GM12878 (cell line): ENCODE data around the gene SNX17. TPM values are rescaled to one million over a fixed set of nuclear protein-coding genes. Genes with fewer than 3 reads are reported as not detected.

Experiments
- ATAC-seq: fragments of 200-7000 bp; cut with Tn5 transposase; 3 replicates; pipeline ENCODE4 v1.9.1; 2020; ENCODE audit warnings: mild to moderate bottlenecking, moderate library complexity
- BruUV-seq: library from RNA; stranded (reverse); fragments of 400-500 nt; replicated peaks from 2 replicates; lab custom pipeline; 2021; lab: Mats Ljungman, UMichigan
- CTCF ChIA-PET: fragments of 300-600 bp; sonication (Branson Sonifier 250); formaldehyde crosslinking; extraction: SDS; loops from one replicate; lab custom pipeline; 2021; ENCODE audit warnings: inconsistent platforms; lab: Yijun Ruan, JAX
- POLR2A ChIA-PET: fragments of 350-600 bp; formaldehyde crosslinking; extraction: SDS; loops from one replicate; lab custom pipeline; 2021; ENCODE audit warnings: inconsistent platforms; lab: Charles Lee
- RAD21 ChIA-PET: fragments of 300-600 bp; sonication (Branson Sonifier 250); formaldehyde crosslinking; loops from one replicate; lab custom pipeline; 2023; ENCODE audit warnings: antibody characterized with exemption; ENCODE audit not compliant: unreplicated experiment; lab: Charles Lee
- SMC1A ChIA-PET: fragments of 300-600 bp; sonication (Branson Sonifier 250); formaldehyde crosslinking; loops from one replicate; lab custom pipeline; 2023; ENCODE audit not compliant: unreplicated experiment, uncharacterized antibody; lab: Charles Lee
- DNase-seq: peaks from one replicate; pipeline ENCODE4 v3.0.0-alpha.2; 2011; ENCODE audit warnings: low read depth, low spot score
- FAIRE-seq: peaks from 3 replicates; lab custom pipeline; 2011; peaks lifted over from hg19 to GRCh38; lab: Jason Lieb, UNC
- H2AFZ ChIP-seq: 2 replicates; pipeline ENCODE4 v1.6.0; 2011; ENCODE audit warnings: low read depth, low read length, control low read depth; ENCODE audit not compliant: control insufficient read depth
- H3K27ac ChIP-seq: 2 replicates; pipeline ENCODE4 v1.5.1; 2011; ENCODE audit warnings: control low read depth; ENCODE audit not compliant: control insufficient read depth, insufficient read depth
- H3K27me3 ChIP-seq, 2 experiments: replicated peaks in 1 of 2; 2 replicates each; pipeline versions ENCODE4 v1.6.0 to v1.6.1; 2011; ENCODE audit warnings: low read length in 1 of 2; ENCODE audit not compliant: control insufficient read depth in 2 of 2, insufficient read depth in 2 of 2
- H3K36me3 ChIP-seq, 2 experiments: 2 replicates each; pipeline ENCODE4 v1.5.1; 2011; ENCODE audit warnings: low read length in 1 of 2; ENCODE audit not compliant: control insufficient read depth in 2 of 2, insufficient read depth in 2 of 2
- H3K4me1 ChIP-seq: 2 replicates; pipeline ENCODE4 v1.6.1; 2011; ENCODE audit warnings: mild to moderate bottlenecking, low read length, moderate library complexity, mixed read lengths; ENCODE audit not compliant: control insufficient read depth, insufficient read depth
- H3K4me2 ChIP-seq: 2 replicates; pipeline ENCODE4 v1.6.0; 2011; ENCODE audit warnings: control low read depth; ENCODE audit not compliant: control insufficient read depth, insufficient read depth
- H3K4me3 ChIP-seq: fragments of 200-600 bp; sonication (generic); 2 replicates; pipeline ENCODE4 v1.5.1; 2016
- H3K79me2 ChIP-seq: 2 replicates; pipeline ENCODE4 v1.6.0; 2011; ENCODE audit warnings: low read length; ENCODE audit not compliant: control insufficient read depth, insufficient read depth
- H3K9ac ChIP-seq: 2 replicates; pipeline ENCODE4 v1.8.0; 2011; ENCODE audit warnings: low read length, control low read depth, mixed read lengths; ENCODE audit not compliant: control insufficient read depth, insufficient read depth
- H3K9me3 ChIP-seq: replicated peaks from 3 replicates; pipeline ENCODE4 v1.5.1; 2011; ENCODE audit warnings: mild to moderate bottlenecking, low read length; ENCODE audit not compliant: control insufficient read depth, insufficient read depth
- H4K20me1 ChIP-seq: 2 replicates; pipeline ENCODE4 v1.6.0; 2011; ENCODE audit not compliant: control insufficient read depth, insufficient read depth
- GATAD2B ChIP-seq: fragments of 450-650 bp; conservative IDR thresholded peaks from 2 replicates; pipeline ENCODE4 v1.6.1; 2017; ENCODE audit warnings: low read depth, mild to moderate bottlenecking, moderate library complexity
- IRF4 ChIP-seq: IDR thresholded peaks from 2 replicates; pipeline ENCODE4 v1.6.1; 2011; ENCODE audit warnings: low read depth, low read length
- KLF5 ChIP-seq: fragments of 450-650 bp; IDR thresholded peaks from 2 replicates; pipeline ENCODE4 v1.6.1; 2014; ENCODE audit warnings: mild to moderate bottlenecking; ENCODE audit not compliant: partially characterized antibody
- MXI1 ChIP-seq: fragments of 150-350 bp; IDR thresholded peaks from 2 replicates; pipeline ENCODE4 v1.6.1; 2011; ENCODE audit warnings: low read depth, mild to moderate bottlenecking, inconsistent platforms, low read length, improper control_type of control experiment
- ZNF217 ChIP-seq: fragments of 450-650 bp; IDR thresholded peaks from 2 replicates; pipeline ENCODE4 v1.6.1; 2017; ENCODE audit warnings: antibody characterized with exemption, mild to moderate bottlenecking
- WGBS: methylation state at CpG from one replicate; pipeline ENCODE4 v1.1.6; 2016; ENCODE audit warnings: low lambda C conversion rate; ENCODE audit not compliant: insufficient replicate concordance, insufficient coverage; ENCODE audit errors: missing lambda C conversion rate; 5-methylcytosine and 5-hydroxymethylcytosine counted together
- in situ Hi-C: fragments of 300-500 bp; cut with MboI; formaldehyde crosslinking; loops from 9 replicates; pipeline ENCODE4 v1.14.3; 2018; ENCODE audit warnings: mixed read lengths
- intact Hi-C: fragments of 100-400 bp; cut with micrococcal nuclease; formaldehyde crosslinking; loops from one replicate; pipeline ENCODE4 v1.14.2; 2022; ENCODE audit not compliant: unreplicated experiment
- polyA plus RNA-seq, 11 experiments: library from polyadenylated mRNA; depleted of rRNA in 4 of 11; unstranded in 6 of 11; stranded (reverse) in 5 of 11; fragments of >200 nt; fragmentation: Nextera tagmentation in 4 of 11; fragmentation: Illumina TruSeq in 1 of 11; extraction: Ambion mirVana in 4 of 11; extraction: Trizol in 1 of 11; gene quantifications; 1 replicate in 1 of 11; 2 replicates in 10 of 11; pipeline versions ENCODE4 v1.2.1 to v1.2.3, GENCODE V29; 2011 to 2016; ENCODE audit warnings: inconsistent platforms in 2 of 11, missing spikeins in 2 of 11, low read depth in 1 of 11
- total RNA-seq, 4 experiments: library from RNA; depleted of rRNA in 3 of 4; stranded (reverse); fragments of >200 nt in 3 of 4; fragmentation: Illumina TruSeq in 1 of 4; extraction: Trizol in 1 of 4; gene quantifications; 2 replicates each; pipeline versions ENCODE4 v1.2.1 to v1.2.3, GENCODE V29; 2013 to 2021
- TF ChIP-seq, protein P1 (sequence below): IDR thresholded peaks from 2 replicates; pipeline ENCODE4 v1.6.1; 2011; ENCODE audit warnings: low read depth, low read length, improper control_type of control experiment, borderline replicate concordance

The SNX17 gene
- total and polyA plus RNA-seq, 10 of the 15 experiments (the other 5 are each of a cell fraction or from before 2014, with no cell fraction given), result 6.5 to 116 (median 84.4) TPM

GRCh38 chr2:27363933-27364332 is 6.5 kb upstream of the SNX17 start:
- no peak overlapping the region for H3K9ac ChIP-seq
- in situ Hi-C loops, result no loop called here
- FAIRE-seq, result no peak
- RAD21 ChIA-PET, result interaction anchor here (0.7 kb wide), 1 partner anchor 67 kb away, joined by 3 read pairs; no protein-coding TSS in a partner anchor
- BruUV-seq, result no TSS peak
- POLR2A ChIA-PET, result no interaction called here
- H3K79me2 ChIP-seq, result peaks cover under 1% of the 10 kb centered on the region; the same call in 1 of the 2 replicates
- SMC1A ChIA-PET, result no interaction called here
- no peak overlapping the region for H3K4me3 ChIP-seq
- TF ChIP-seq, protein P1, sequence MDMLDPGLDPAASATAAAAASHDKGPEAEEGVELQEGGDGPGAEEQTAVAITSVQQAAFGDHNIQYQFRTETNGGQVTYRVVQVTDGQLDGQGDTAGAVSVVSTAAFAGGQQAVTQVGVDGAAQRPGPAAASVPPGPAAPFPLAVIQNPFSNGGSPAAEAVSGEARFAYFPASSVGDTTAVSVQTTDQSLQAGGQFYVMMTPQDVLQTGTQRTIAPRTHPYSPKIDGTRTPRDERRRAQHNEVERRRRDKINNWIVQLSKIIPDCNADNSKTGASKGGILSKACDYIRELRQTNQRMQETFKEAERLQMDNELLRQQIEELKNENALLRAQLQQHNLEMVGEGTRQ, result no peak
- TF ChIP-seq MXI1 (no peak), KLF5 (no peak), IRF4 (no peak), ZNF217 (no peak), GATAD2B (no peak)
- DNase-seq, result no peak
- CTCF ChIA-PET, result no interaction called here
- WGBS, result 47% methylated on average over 2 of the region's 2 CpGs
- H3K27ac ChIP-seq, result no peak overlapping the region
- H3K4me2 ChIP-seq, result no peak overlapping the region
- intact Hi-C loops, result no loop called here
- ATAC-seq, result no peak
- no peak overlapping the region for H2AFZ ChIP-seq
- no peaks in the 10 kb centered on the region for H3K9me3 ChIP-seq
- no peaks in the 10 kb centered on the region for H3K27me3 ChIP-seq
- no peaks in the 10 kb centered on the region for H4K20me1 ChIP-seq
- peaks cover 5 to 16% of the 10 kb centered on the region in 2 experiments for H3K36me3 ChIP-seq
- H3K4me1 ChIP-seq, result peaks cover 2% of the 10 kb centered on the region; the same call in 1 of the 2 replicates
